ENCODE data around the gene TMEM41A. TPM values are rescaled to one million over a fixed set of nuclear protein-coding genes. Genes with fewer than 3 reads are reported as not detected.

TMEM41A gene
- polyA plus RNA-seq (2013, experiment 1 of 2), result 16.1 TPM
- polyA plus RNA-seq (2013, experiment 2 of 2), result 16.4 TPM

DNA sequence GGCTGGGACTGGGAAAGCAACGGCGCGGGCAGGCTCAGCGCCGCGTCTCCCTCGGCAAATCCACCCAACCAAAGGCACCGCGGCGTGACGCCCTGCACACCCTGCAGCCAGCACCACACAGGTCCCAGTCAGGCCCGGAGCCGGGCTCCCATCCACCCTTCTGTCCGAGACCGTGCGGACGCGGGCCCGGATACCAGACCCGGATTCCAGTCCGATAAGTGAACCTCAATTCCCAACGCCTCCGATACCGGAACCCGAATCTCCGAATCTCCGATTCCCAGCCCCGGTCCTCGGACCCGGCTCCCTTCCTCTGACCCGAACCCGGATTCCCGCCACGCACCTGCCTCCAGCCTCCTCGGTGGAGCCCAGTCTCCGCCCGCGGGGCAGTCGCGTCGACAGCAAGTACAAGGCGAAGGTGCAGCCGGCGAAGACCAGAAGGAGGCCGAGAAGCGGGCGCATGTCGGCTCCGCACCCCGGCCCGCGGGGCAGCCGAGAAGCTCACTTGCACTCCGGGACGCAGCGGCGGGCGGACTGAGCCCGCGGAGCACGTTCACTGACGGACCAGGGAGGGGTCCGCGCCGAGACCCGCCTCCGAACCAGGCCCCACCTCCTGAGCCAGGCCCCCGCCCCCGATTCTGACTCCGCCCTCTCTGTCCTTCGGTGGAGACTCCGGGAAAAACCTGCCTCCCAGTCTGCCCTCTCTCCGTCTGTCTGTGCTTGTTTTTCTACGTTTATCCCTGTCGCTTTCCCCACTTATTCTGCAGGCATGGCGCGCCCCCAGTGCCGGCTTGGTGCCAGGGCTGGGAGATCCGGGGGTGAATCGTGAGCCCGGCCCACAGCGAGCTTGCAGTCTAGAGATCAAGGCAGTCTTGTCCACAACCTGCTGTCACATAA lies at the start of gene TMEM41A:
Gene TMEM41A, minus strand, starts transcription at position 533 of the 894 bp plus-strand sequence. Its CDS starts 74 bp downstream, at position 459.
- Histone ChIP-seq H2AK5ac (ENCODE audit: low read length, severe bottlenecking) (no peak within 1 kb of the TSS), H3K4me3 (ENCODE audit: insufficient read depth in 1 of 2, low read depth in 1 of 2, low read length in 2 of 2) (peak within 1 kb of the TSS; percentile 91 to 93), H3K4me2 (ENCODE audit: low read length, poor library complexity, severe bottlenecking) (peak within 1 kb of the TSS; percentile 69), H3K18ac (ENCODE audit: low read depth in 1 of 2, low read length in 2 of 2) (peak within 1 kb of the TSS; percentile 28 to 92), H2BK12ac (ENCODE audit: low read length in 2 of 2) (peak within 1 kb of the TSS in 1 of 2 experiments; percentile 67), H3K27me3 (ENCODE audit: control insufficient read depth in 1 of 2, insufficient read depth in 1 of 2, low read length in 2 of 2) (peaks cover 3 to 7% of the 10 kb centered on the region in 2 experiments), H3K36me3 (ENCODE audit: control insufficient read depth in 1 of 2, insufficient read depth in 2 of 2, low read depth in 1 of 2, low read length in 2 of 2) (peaks cover 23 to 30% of the 10 kb centered on the region in 2 experiments), H3K14ac (ENCODE audit: low read length in 2 of 2) (no peak within 1 kb of the TSS), H2BK15ac (ENCODE audit: low read depth, poor library complexity, severe bottlenecking) (peak within 1 kb of the TSS; percentile 55), H3K9me3 (ENCODE audit: control insufficient read depth, low read length) (no peaks in the 10 kb centered on the region), H3K4me1 (ENCODE audit: control insufficient read depth, insufficient read depth, low read depth, low read length) (peaks cover 4% of the 10 kb centered on the region), H2AFZ (ENCODE audit: low read depth, low read length) (peak within 1 kb of the TSS; percentile 88), H3K9ac (ENCODE audit: low read length) (peak within 1 kb of the TSS; percentile 94), H4K8ac (ENCODE audit: low read length) (peak within 1 kb of the TSS; percentile 63), H4K91ac (ENCODE audit: low read length) (peak within 1 kb of the TSS; percentile 52), H3K79me1 (replicated peaks; ENCODE audit: low read length, poor library complexity, severe bottlenecking) (peaks cover 25% of the 10 kb centered on the region), H3K23ac (ENCODE audit: low read length in 2 of 2) (peak within 1 kb of the TSS in 1 of 2 experiments; percentile 96), H3K27ac (ENCODE audit: low read length, poor library complexity, severe bottlenecking) (peak within 1 kb of the TSS; percentile 71), H3K4ac (ENCODE audit: low read depth in 1 of 2, low read length in 2 of 2) (peak within 1 kb of the TSS; percentile 45 to 66), H2BK120ac (ENCODE audit: low read depth, low read length) (no peak within 1 kb of the TSS), H2BK5ac (ENCODE audit: low read depth, low read length, poor library complexity, severe bottlenecking) (peak within 1 kb of the TSS; percentile 79)
- DNase-seq, result peak; percentile 90
- under 1% methylated on average over 82 of the region's 82 CpGs for WGBS

DNA sequence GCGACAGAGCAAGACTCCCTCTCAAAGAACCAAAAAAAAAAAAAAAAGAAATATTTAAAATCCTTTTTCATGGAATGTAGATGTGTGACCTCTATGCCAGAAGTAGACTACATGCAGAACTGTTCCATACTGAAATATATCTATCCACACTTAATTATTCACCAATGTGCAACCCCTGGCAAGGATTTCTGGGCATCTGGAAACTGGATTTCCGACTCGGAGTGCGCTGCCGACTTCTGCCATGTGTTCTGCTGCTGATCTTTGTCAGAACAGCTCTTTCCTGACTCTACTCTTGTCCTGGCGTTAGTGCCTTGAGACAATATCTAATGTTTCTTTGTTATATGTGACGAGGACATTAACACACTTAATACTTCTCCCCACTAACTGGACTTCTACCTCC lies 41.9 kb upstream of the TMEM41A start:
- no peak overlapping the region for H2BK15ac ChIP-seq (ENCODE audit: low read depth, poor library complexity, severe bottlenecking)
- H2BK120ac ChIP-seq (ENCODE audit: low read depth, low read length), result no peak overlapping the region

DNA sequence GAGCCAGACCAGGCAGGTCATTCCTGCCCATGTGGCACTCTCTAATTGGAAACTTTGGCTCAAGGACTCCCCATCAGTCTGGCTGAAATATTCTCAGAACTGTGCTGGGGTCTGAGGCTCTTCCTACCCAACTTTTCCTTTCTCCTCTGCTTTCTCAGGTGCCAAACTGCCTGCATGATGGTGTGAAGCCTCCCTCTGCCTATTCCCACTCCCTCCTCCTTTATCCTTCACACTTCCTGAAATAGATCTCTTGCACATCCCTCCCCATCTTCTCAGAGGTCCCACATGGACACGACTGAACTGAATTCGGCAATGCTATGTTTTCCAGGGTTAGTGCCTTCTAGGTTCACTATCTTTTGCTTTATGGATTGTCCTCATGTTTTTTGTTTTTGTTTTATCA lies 41.1 kb upstream of the TMEM41A start:
- no peak overlapping the region for H3K4me2 ChIP-seq (ENCODE audit: low read length, poor library complexity, severe bottlenecking)
- H3K36me3 ChIP-seq (ENCODE audit: control insufficient read depth in 1 of 2, insufficient read depth in 2 of 2, low read depth in 1 of 2, low read length in 2 of 2), result no peaks in the 10 kb centered on the region
- 89% methylated on average over 2 of the region's 2 CpGs for WGBS
- no peaks in the 10 kb centered on the region for H3K79me1 ChIP-seq (replicated peaks; ENCODE audit: low read length, poor library complexity, severe bottlenecking)
- H2AK5ac ChIP-seq (ENCODE audit: low read length, severe bottlenecking), result no peak overlapping the region
- no peak overlapping the region for H2BK5ac ChIP-seq (ENCODE audit: low read depth, low read length, poor library complexity, severe bottlenecking)
- no peak overlapping the region for H2BK12ac ChIP-seq (ENCODE audit: low read length in 2 of 2)
- no peaks in the 10 kb centered on the region for H3K9me3 ChIP-seq (ENCODE audit: control insufficient read depth, low read length)
- no peak overlapping the region for H3K9ac ChIP-seq (ENCODE audit: low read length)
- H3K14ac ChIP-seq (ENCODE audit: low read length in 2 of 2), result no peak overlapping the region
- H4K8ac ChIP-seq (ENCODE audit: low read length), result no peak overlapping the region
- no peak overlapping the region for H2BK120ac ChIP-seq (ENCODE audit: low read depth, low read length)
- H3K4ac ChIP-seq (ENCODE audit: low read depth in 1 of 2, low read length in 2 of 2), result no peak overlapping the region
- H3K27me3 ChIP-seq (ENCODE audit: control insufficient read depth in 1 of 2, insufficient read depth in 1 of 2, low read length in 2 of 2), result peaks cover 0 to 8% of the 10 kb centered on the region in 2 experiments
- no peak overlapping the region for H3K23ac ChIP-seq (ENCODE audit: low read length in 2 of 2)
- no peak overlapping the region for H3K27ac ChIP-seq (ENCODE audit: low read length, poor library complexity, severe bottlenecking)
- no peak overlapping the region for H2BK15ac ChIP-seq (ENCODE audit: low read depth, poor library complexity, severe bottlenecking)
- no peak overlapping the region for H4K91ac ChIP-seq (ENCODE audit: low read length)
- no peak overlapping the region for H2AFZ ChIP-seq (ENCODE audit: low read depth, low read length)
- H3K4me1 ChIP-seq (ENCODE audit: control insufficient read depth, insufficient read depth, low read depth, low read length), result peaks cover 3% of the 10 kb centered on the region
- DNase-seq, result no peak
- no peak overlapping the region for H3K4me3 ChIP-seq (ENCODE audit: insufficient read depth in 1 of 2, low read depth in 1 of 2, low read length in 2 of 2)
- H3K18ac ChIP-seq (ENCODE audit: low read depth in 1 of 2, low read length in 2 of 2), result no peak overlapping the region

More for the DNA sequence above, 41.9 kb upstream of the TMEM41A start:
- Histone ChIP-seq H3K27me3 (ENCODE audit: control insufficient read depth in 1 of 2, insufficient read depth in 1 of 2, low read length in 2 of 2) (peaks cover 0 to 8% of the 10 kb centered on the region in 2 experiments), H2BK12ac (ENCODE audit: low read length in 2 of 2) (no peak overlapping the region), H3K27ac (ENCODE audit: low read length, poor library complexity, severe bottlenecking) (no peak overlapping the region), H3K18ac (ENCODE audit: low read depth in 1 of 2, low read length in 2 of 2) (no peak overlapping the region), H3K79me1 (replicated peaks; ENCODE audit: low read length, poor library complexity, severe bottlenecking) (no peaks in the 10 kb centered on the region), H4K8ac (ENCODE audit: low read length) (no peak overlapping the region), H3K23ac (ENCODE audit: low read length in 2 of 2) (no peak overlapping the region), H2BK5ac (ENCODE audit: low read depth, low read length, poor library complexity, severe bottlenecking) (no peak overlapping the region), H3K4me1 (ENCODE audit: control insufficient read depth, insufficient read depth, low read depth, low read length) (peaks cover 4% of the 10 kb centered on the region), H3K9ac (ENCODE audit: low read length) (no peak overlapping the region), H3K4me2 (ENCODE audit: low read length, poor library complexity, severe bottlenecking) (no peak overlapping the region), H3K36me3 (ENCODE audit: control insufficient read depth in 1 of 2, insufficient read depth in 2 of 2, low read depth in 1 of 2, low read length in 2 of 2) (no peaks in the 10 kb centered on the region), H3K4me3 (ENCODE audit: insufficient read depth in 1 of 2, low read depth in 1 of 2, low read length in 2 of 2) (no peak overlapping the region), H3K9me3 (ENCODE audit: control insufficient read depth, low read length) (no peaks in the 10 kb centered on the region), H3K4ac (ENCODE audit: low read depth in 1 of 2, low read length in 2 of 2) (no peak overlapping the region), H2AK5ac (ENCODE audit: low read length, severe bottlenecking) (no peak overlapping the region), H2AFZ (ENCODE audit: low read depth, low read length) (no peak overlapping the region), H3K14ac (ENCODE audit: low read length in 2 of 2) (no peak overlapping the region), H4K91ac (ENCODE audit: low read length) (no peak overlapping the region)
- WGBS, result 88% methylated on average over 4 of the region's 7 CpGs
- DNase-seq, result no peak

DNA sequence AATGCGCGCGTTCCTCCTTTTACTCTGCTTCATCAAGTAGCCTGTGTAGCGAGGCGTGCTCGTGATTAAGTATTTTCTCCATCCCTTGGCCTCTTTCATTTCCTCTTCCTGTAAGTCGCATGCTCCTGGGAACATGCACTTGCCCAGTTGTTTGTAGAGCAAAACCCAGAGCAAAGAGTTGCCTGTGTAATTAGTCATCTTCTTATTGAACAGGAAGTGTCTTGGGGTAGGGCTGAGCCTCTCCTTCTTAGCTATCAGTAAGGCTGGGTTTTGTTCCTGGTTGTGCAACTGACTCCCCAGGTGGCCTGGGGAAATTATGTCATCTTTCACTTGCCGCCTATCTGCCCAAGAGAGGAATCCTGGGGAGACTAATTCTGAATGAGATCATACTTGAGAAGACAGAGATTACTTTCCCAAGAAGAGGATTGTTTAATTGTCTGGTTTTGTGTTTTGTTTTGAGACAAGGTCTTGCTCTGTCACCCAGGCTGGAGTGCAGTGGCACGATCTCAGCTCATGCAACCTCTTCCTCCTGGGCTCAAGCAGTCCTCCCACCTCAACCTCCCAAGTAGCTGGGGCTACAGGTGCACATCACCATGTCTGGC lies 38.6 kb upstream of the TMEM41A start:
- Histone ChIP-seq H3K14ac (ENCODE audit: low read length in 2 of 2) (no peak overlapping the region), H2BK15ac (ENCODE audit: low read depth, poor library complexity, severe bottlenecking) (no peak overlapping the region), H2AFZ (ENCODE audit: low read depth, low read length) (peak overlapping the region; percentile 36), H3K79me1 (replicated peaks; ENCODE audit: low read length, poor library complexity, severe bottlenecking) (no peaks in the 10 kb centered on the region), H4K91ac (ENCODE audit: low read length) (no peak overlapping the region), H3K36me3 (ENCODE audit: control insufficient read depth in 1 of 2, insufficient read depth in 2 of 2, low read depth in 1 of 2, low read length in 2 of 2) (no peaks in the 10 kb centered on the region), H3K9ac (ENCODE audit: low read length) (peak overlapping the region; percentile 22), H2BK12ac (ENCODE audit: low read length in 2 of 2) (no peak overlapping the region), H3K4ac (ENCODE audit: low read depth in 1 of 2, low read length in 2 of 2) (no peak overlapping the region), H3K27ac (ENCODE audit: low read length, poor library complexity, severe bottlenecking) (peak overlapping the region; percentile 89), H2BK120ac (ENCODE audit: low read depth, low read length) (no peak overlapping the region), H3K23ac (ENCODE audit: low read length in 2 of 2) (no peak overlapping the region), H3K27me3 (ENCODE audit: control insufficient read depth in 1 of 2, insufficient read depth in 1 of 2, low read length in 2 of 2) (peaks cover 0 to 8% of the 10 kb centered on the region in 2 experiments), H3K4me1 (ENCODE audit: control insufficient read depth, insufficient read depth, low read depth, low read length) (peaks cover 3% of the 10 kb centered on the region), H2AK5ac (ENCODE audit: low read length, severe bottlenecking) (peak overlapping the region; percentile 25), H2BK5ac (ENCODE audit: low read depth, low read length, poor library complexity, severe bottlenecking) (no peak overlapping the region), H4K8ac (ENCODE audit: low read length) (no peak overlapping the region), H3K4me2 (ENCODE audit: low read length, poor library complexity, severe bottlenecking) (peak overlapping the region; percentile 61), H3K4me3 (ENCODE audit: insufficient read depth in 1 of 2, low read depth in 1 of 2, low read length in 2 of 2) (no peak overlapping the region), H3K9me3 (ENCODE audit: control insufficient read depth, low read length) (no peaks in the 10 kb centered on the region), H3K18ac (ENCODE audit: low read depth in 1 of 2, low read length in 2 of 2) (no peak overlapping the region)
- WGBS, result 35% methylated on average over 9 of the region's 9 CpGs
- peak; percentile 58 for DNase-seq
